Endothelial cell (in vitro differentiated cells): ENCODE results near the gene NKAIN4. TPM values are rescaled to one million over a fixed set of nuclear protein-coding genes. Genes with fewer than 3 reads are reported as not detected.
A peak's percentile ranks its signal among the peaks of the same experiment; 100 is the strongest.

Source experiments
- DNase-seq: peaks from one replicate; pipeline ENCODE4 v3.0.0; 2021; ENCODE audit warnings: low spot score
- H3K27ac Mint-ChIP-seq: one replicate; pipeline ENCODE4 v1.8.0; 2021; ENCODE audit warnings: mixed read lengths, inconsistent platforms; ENCODE audit not compliant: unreplicated experiment
- H3K27me3 Mint-ChIP-seq: one replicate; pipeline ENCODE4 v1.8.0; 2021; ENCODE audit warnings: mild to moderate bottlenecking, moderate library complexity, mixed read lengths, inconsistent platforms; ENCODE audit not compliant: unreplicated experiment
- H3K36me3 Mint-ChIP-seq: one replicate; pipeline ENCODE4 v1.8.0; 2021; ENCODE audit warnings: mild to moderate bottlenecking, low read depth, mixed read lengths, inconsistent platforms; ENCODE audit not compliant: unreplicated experiment
- H3K4me1 Mint-ChIP-seq: one replicate; pipeline ENCODE4 v1.8.0; 2021; ENCODE audit warnings: mild to moderate bottlenecking, mixed read lengths, inconsistent platforms; ENCODE audit not compliant: unreplicated experiment
- H3K4me3 Mint-ChIP-seq: one replicate; pipeline ENCODE4 v1.8.0; 2021; ENCODE audit warnings: mild to moderate bottlenecking, mixed read lengths, inconsistent platforms; ENCODE audit not compliant: unreplicated experiment
- H3K9me3 Mint-ChIP-seq: one replicate; pipeline ENCODE4 v1.8.0; 2021; ENCODE audit warnings: mixed read lengths, inconsistent platforms; ENCODE audit not compliant: unreplicated experiment
- total RNA-seq: library from RNA; stranded (reverse); fragmentation: NEBNext Ultra II Directional; extraction: Animal tissue kit (Norgen Biotek cat#: 25700); gene quantifications from one replicate; pipeline ENCODE4 v1.2.1, GENCODE V29; 2021; ENCODE audit not compliant: unreplicated experiment
- TF ChIP-seq, protein P1 (sequence below): fragments of 200-600 bp; sonication (generic); IDR thresholded peaks from one replicate; pipeline ENCODE4 v1.5.0; 2021; ENCODE audit warnings: antibody characterized with exemption; ENCODE audit not compliant: unreplicated experiment

The NKAIN4 gene
- total RNA-seq, 1 donor from 2014 or later: 3.3 TPM

- peak overlapping the region; percentile 78 for H3K27ac Mint-ChIP-seq
Observed at GRCh38 chr20:63216849-63217471, 37.3 kb downstream of the NKAIN4 start.

DNA sequence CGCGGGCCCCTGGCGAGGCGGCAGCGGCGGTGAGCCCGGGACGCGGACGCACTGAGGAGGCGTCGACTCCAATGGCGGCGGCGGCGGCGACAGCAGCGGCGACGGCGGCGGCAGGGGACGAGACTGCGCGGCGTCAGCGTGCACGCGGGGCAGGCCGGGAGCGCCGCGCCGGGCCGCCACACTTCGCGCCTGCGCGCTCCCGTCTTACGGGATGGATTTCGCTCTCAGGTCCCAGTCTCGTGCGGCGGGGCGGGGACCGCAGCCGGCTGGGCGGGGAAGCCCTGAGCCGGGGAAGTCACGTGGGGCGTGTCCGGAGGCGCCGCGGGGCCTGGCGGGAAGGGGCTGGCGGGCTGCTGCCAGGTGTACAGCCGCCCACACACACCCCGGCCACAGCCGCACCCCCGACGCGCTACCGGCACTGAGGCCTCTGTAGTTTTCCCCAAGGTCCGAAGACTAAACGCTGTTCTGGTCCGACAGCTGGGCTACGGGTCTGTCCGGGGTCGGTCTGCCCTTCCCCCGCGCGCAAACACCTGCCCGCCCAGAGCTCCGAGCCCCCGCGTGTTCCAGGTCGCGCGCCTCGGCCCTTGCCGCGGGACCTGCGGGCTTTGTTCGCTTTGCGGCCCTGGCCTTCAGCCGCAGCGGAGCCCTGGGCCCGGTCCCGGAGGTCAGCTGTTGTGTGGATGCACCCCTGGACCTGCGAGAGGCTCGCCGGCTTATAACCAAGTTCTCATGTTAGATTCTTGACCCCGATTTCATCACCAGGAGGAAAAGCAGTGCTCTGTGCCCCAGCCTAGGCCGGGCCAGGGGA, 38.0 kb downstream of the NKAIN4 start, which contains the start of gene YTHDF1:
YTHDF1 (minus strand) TSS at position 91 of the 808 bp plus-strand sequence. CDS start 239 bp downstream, outside the sequence.
- peaks cover 37% of the 10 kb centered on the region for H3K4me1 Mint-ChIP-seq
- H3K27ac Mint-ChIP-seq: peak within 1 kb of the TSS; percentile 98
- peak; percentile 93 for DNase-seq
- peak within 1 kb of the TSS; percentile 99 for H3K4me3 Mint-ChIP-seq
- H3K9me3 Mint-ChIP-seq: no peaks in the 10 kb centered on the region
- H3K27me3 Mint-ChIP-seq: peaks cover 5% of the 10 kb centered on the region
- peaks cover 33% of the 10 kb centered on the region for H3K36me3 Mint-ChIP-seq
- TF ChIP-seq, protein P1, sequence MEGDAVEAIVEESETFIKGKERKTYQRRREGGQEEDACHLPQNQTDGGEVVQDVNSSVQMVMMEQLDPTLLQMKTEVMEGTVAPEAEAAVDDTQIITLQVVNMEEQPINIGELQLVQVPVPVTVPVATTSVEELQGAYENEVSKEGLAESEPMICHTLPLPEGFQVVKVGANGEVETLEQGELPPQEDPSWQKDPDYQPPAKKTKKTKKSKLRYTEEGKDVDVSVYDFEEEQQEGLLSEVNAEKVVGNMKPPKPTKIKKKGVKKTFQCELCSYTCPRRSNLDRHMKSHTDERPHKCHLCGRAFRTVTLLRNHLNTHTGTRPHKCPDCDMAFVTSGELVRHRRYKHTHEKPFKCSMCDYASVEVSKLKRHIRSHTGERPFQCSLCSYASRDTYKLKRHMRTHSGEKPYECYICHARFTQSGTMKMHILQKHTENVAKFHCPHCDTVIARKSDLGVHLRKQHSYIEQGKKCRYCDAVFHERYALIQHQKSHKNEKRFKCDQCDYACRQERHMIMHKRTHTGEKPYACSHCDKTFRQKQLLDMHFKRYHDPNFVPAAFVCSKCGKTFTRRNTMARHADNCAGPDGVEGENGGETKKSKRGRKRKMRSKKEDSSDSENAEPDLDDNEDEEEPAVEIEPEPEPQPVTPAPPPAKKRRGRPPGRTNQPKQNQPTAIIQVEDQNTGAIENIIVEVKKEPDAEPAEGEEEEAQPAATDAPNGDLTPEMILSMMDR: no peak

More at GRCh38 chr20:63216849-63217471, 37.3 kb downstream of the NKAIN4 start:
- Mint-ChIP-seq H3K27me3 (peaks cover 5% of the 10 kb centered on the region), H3K4me1 (peaks cover 36% of the 10 kb centered on the region), H3K9me3 (no peaks in the 10 kb centered on the region), H3K4me3 (peak overlapping the region; percentile 87), H3K36me3 (peaks cover 30% of the 10 kb centered on the region)
- no peak for DNase-seq
- TF ChIP-seq, protein P1: no peak

- H3K36me3 Mint-ChIP-seq: peaks cover 37% of the 10 kb centered on the region
- H3K9me3 Mint-ChIP-seq: no peaks in the 10 kb centered on the region
- H3K27me3 Mint-ChIP-seq: peaks cover 5% of the 10 kb centered on the region
- H3K4me1 Mint-ChIP-seq: peaks cover 41% of the 10 kb centered on the region
- TF ChIP-seq, protein P1: peak; percentile 4
- DNase-seq: peak; percentile 68
- H3K4me3 Mint-ChIP-seq: peak overlapping the region; percentile 99
- peak overlapping the region; percentile 98 for H3K27ac Mint-ChIP-seq
Observed at GRCh38 chr20:63215101-63216040, 38.9 kb downstream of the NKAIN4 start.

DNA sequence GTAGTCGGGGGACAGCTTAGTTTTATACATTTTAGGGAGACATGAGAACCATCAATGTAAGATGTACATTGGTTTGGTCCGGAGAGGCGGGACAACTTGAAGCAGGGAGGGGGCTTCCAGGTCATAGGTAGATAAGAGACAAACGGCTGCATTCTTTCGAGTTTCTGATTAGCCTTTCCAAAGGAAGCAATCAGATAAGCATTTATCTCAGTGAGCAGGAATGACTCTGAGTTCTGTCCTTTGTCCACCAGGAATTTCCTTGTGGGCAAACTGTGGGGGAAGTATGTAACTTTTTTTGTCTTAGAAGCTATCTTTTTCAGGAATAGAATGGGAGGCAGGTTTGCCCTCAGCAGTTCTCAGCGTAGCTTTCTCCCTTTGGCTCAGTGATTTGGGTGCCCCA, 39.7 kb downstream of the NKAIN4 start:
- H3K4me3 Mint-ChIP-seq: peak overlapping the region; percentile 99
- peaks cover 33% of the 10 kb centered on the region for H3K36me3 Mint-ChIP-seq
- H3K27ac Mint-ChIP-seq: peak overlapping the region; percentile 98
- TF ChIP-seq, protein P1: no peak
- no peak for DNase-seq
- H3K9me3 Mint-ChIP-seq: no peaks in the 10 kb centered on the region
- peaks cover 41% of the 10 kb centered on the region for H3K4me1 Mint-ChIP-seq
- H3K27me3 Mint-ChIP-seq: peaks cover 5% of the 10 kb centered on the region
